ENCODE results near the gene TOMM40L.

DNA sequence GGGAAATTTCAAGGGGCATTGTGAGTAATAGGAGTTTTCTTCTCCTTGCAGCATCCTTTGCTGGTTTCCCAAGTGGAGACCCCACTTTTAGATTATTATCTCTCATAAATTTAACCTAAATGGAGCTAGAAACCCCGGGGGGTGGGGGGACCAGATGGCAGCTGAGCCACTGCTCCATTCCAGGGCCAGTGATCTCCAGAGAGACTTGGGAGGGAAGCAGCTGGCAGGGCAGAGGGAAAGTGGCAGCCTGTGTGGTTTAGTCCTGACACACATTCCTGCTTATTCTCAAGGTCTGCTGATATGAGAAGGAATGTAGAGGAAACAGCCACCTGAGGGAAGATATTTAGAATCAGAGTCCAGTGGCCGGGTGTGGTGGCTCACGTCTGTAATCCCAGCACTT lies 49.0 kb downstream of the TOMM40L start:
- TF ChIP-seq, protein P1, sequence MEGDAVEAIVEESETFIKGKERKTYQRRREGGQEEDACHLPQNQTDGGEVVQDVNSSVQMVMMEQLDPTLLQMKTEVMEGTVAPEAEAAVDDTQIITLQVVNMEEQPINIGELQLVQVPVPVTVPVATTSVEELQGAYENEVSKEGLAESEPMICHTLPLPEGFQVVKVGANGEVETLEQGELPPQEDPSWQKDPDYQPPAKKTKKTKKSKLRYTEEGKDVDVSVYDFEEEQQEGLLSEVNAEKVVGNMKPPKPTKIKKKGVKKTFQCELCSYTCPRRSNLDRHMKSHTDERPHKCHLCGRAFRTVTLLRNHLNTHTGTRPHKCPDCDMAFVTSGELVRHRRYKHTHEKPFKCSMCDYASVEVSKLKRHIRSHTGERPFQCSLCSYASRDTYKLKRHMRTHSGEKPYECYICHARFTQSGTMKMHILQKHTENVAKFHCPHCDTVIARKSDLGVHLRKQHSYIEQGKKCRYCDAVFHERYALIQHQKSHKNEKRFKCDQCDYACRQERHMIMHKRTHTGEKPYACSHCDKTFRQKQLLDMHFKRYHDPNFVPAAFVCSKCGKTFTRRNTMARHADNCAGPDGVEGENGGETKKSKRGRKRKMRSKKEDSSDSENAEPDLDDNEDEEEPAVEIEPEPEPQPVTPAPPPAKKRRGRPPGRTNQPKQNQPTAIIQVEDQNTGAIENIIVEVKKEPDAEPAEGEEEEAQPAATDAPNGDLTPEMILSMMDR (IDR thresholded peaks at IDR 0.05), result no peak
- no peak for TF ChIP-seq EP300 (IDR thresholded peaks at IDR 0.05)

Measured in ovary (tissue), 3 donors.